Measurements from ENCODE around the gene RFX8. TPM values are rescaled to one million over a fixed set of nuclear protein-coding genes. Genes with fewer than 3 reads are reported as not detected.

The RFX8 gene
- total RNA-seq, 1 experiment from 2014 or later = not detected

GRCh38 chr2:101432411-101433181, 42.3 kb downstream of the RFX8 start:
- intact Hi-C loops (cut with micrococcal nuclease; ENCODE audit: unreplicated experiment) = no loop called here
- H3K36me3 Mint-ChIP-seq (ENCODE audit: insufficient read depth, unreplicated experiment) = no peaks in the 10 kb centered on the region
- no peak for DNase-seq
- H3K4me3 Mint-ChIP-seq (ENCODE audit: low read depth, unreplicated experiment) = no peak overlapping the region
- TF ChIP-seq CTCF (IDR thresholded peaks at IDR 0.05; ENCODE audit: unreplicated experiment) = no peak
- CTCF ChIA-PET = no interaction called here
- no peaks in the 10 kb centered on the region for H3K9me3 Mint-ChIP-seq (ENCODE audit: low read depth, unreplicated experiment)
- H3K27me3 Mint-ChIP-seq (ENCODE audit: unreplicated experiment) = no peaks in the 10 kb centered on the region
- H3K27ac Mint-ChIP-seq (ENCODE audit: unreplicated experiment) = no peak overlapping the region
- no peaks in the 10 kb centered on the region for H3K4me1 Mint-ChIP-seq (ENCODE audit: low read depth, unreplicated experiment)
- BruUV-seq (replicated peaks) = no TSS peak

- no TSS peak for BruUV-seq (replicated peaks)
- no peaks in the 10 kb centered on the region for H3K9me3 Mint-ChIP-seq (ENCODE audit: low read depth, unreplicated experiment)
- H3K27ac Mint-ChIP-seq (ENCODE audit: unreplicated experiment) = no peak overlapping the region
- H3K27me3 Mint-ChIP-seq (ENCODE audit: unreplicated experiment) = no peaks in the 10 kb centered on the region
- H3K36me3 Mint-ChIP-seq (ENCODE audit: insufficient read depth, unreplicated experiment) = no peaks in the 10 kb centered on the region
- CTCF ChIA-PET = no interaction called here
- no peak overlapping the region for H3K4me3 Mint-ChIP-seq (ENCODE audit: low read depth, unreplicated experiment)
- no peaks in the 10 kb centered on the region for H3K4me1 Mint-ChIP-seq (ENCODE audit: low read depth, unreplicated experiment)
- no peak for TF ChIP-seq CTCF (IDR thresholded peaks at IDR 0.05; ENCODE audit: unreplicated experiment)
- no peak for DNase-seq
- intact Hi-C loops (cut with micrococcal nuclease; ENCODE audit: unreplicated experiment) = no loop called here
These were observed 43.4 kb downstream of the RFX8 start for GRCh38 chr2:101431486-101431885.

GRCh38 chr2:101430156-101430555, 44.8 kb downstream of the RFX8 start:
- CTCF ChIA-PET = no interaction called here
- no peaks in the 10 kb centered on the region for H3K36me3 Mint-ChIP-seq (ENCODE audit: insufficient read depth, unreplicated experiment)
- intact Hi-C loops (cut with micrococcal nuclease; ENCODE audit: unreplicated experiment) = no loop called here
- DNase-seq = no peak
- no peak for TF ChIP-seq CTCF (IDR thresholded peaks at IDR 0.05; ENCODE audit: unreplicated experiment)
- no peaks in the 10 kb centered on the region for H3K4me1 Mint-ChIP-seq (ENCODE audit: low read depth, unreplicated experiment)
- H3K27ac Mint-ChIP-seq (ENCODE audit: unreplicated experiment) = no peak overlapping the region
- BruUV-seq (replicated peaks) = no TSS peak
- no peaks in the 10 kb centered on the region for H3K9me3 Mint-ChIP-seq (ENCODE audit: low read depth, unreplicated experiment)
- no peaks in the 10 kb centered on the region for H3K27me3 Mint-ChIP-seq (ENCODE audit: unreplicated experiment)
- no peak overlapping the region for H3K4me3 Mint-ChIP-seq (ENCODE audit: low read depth, unreplicated experiment)

DNA sequence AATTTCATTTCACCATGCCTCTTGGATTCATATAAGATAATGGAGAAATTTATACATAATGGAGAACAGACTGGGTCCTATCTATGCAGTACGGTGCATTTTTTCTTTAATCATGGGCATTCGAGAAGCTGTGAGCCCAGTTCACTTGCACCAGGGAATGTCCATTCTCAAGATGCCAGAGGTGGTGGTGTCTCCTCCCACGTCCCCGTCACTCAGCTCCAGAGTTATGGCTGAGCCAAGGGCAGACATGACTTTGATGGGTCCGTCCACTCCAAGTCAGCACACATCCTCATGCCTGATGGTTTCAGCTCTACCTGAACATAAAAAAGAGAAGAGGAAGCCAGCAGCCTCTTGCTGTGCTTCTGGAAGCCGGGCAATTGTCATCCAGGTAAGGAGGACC, 45.5 kb downstream of the RFX8 start:
- intact Hi-C loops (cut with micrococcal nuclease; ENCODE audit: unreplicated experiment) = no loop called here
- no peak for DNase-seq
- Mint-ChIP-seq H3K9me3 (ENCODE audit: low read depth, unreplicated experiment) (no peaks in the 10 kb centered on the region), H3K4me1 (ENCODE audit: low read depth, unreplicated experiment) (no peaks in the 10 kb centered on the region), H3K4me3 (ENCODE audit: low read depth, unreplicated experiment) (no peak overlapping the region), H3K36me3 (ENCODE audit: insufficient read depth, unreplicated experiment) (no peaks in the 10 kb centered on the region), H3K27ac (ENCODE audit: unreplicated experiment) (no peak overlapping the region), H3K27me3 (ENCODE audit: unreplicated experiment) (no peaks in the 10 kb centered on the region)
- CTCF ChIA-PET = no interaction called here
- BruUV-seq (replicated peaks) = no TSS peak
- no peak for TF ChIP-seq CTCF (IDR thresholded peaks at IDR 0.05; ENCODE audit: unreplicated experiment)
